ENCODE measurements around the gene MBOAT7. TPM values are rescaled to one million over a fixed set of nuclear protein-coding genes. Genes with fewer than 3 reads are reported as not detected.
"Not testable (repeated sequence)": the region's sequence is repeated elsewhere in the genome, so short reads cannot be mapped to it uniquely, and the experiment has no call there.

The MBOAT7 gene
- total and polyA plus RNA-seq, 2 experiments from 2014 or later = 109 to 133 TPM

DNA sequence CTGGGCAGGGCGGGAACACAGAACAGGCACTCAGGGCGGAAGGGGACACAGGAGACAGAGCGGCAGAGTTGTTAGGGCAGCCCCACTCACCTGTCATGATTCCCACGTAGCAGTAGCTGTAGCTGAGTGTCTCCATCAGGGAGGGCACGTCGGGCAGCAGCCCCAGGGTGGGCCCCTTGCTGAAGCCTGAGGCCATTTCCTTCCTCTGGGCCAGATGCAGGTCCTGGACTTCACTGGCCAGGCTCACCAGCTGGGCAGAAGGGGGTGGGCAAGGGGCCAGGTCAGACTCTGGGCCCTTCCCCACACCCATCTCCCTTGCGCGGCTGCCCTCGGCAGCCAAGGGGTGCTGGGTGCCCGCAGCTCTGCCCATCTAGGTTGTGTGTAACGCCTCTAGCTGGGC is 5.9 kb downstream of the MBOAT7 start:
- TF ChIP-seq EZH2 (IDR thresholded peaks at IDR 0.05; ENCODE audit: insufficient read depth, poor library complexity, severe bottlenecking) (no peak), EZH2phosphoT487 (IDR thresholded peaks at IDR 0.05; ENCODE audit: insufficient read depth, low read depth) (no peak)
- no peak overlapping the region for H3K4me3 ChIP-seq
- DNase-seq = no peak
- in situ Hi-C loops (cut with MboI) = no loop called here
- no peak overlapping the region for H3K4me2 ChIP-seq (ENCODE audit: unreplicated experiment)
- peaks cover 10% of the 10 kb centered on the region; the same call in 1 of the 2 replicates for H3K36me3 ChIP-seq (ENCODE audit: low read depth)
- H3K79me2 ChIP-seq (ENCODE audit: insufficient read depth) = peaks cover 34% of the 10 kb centered on the region
- no peaks in the 10 kb centered on the region; the same call in 1 of the 2 replicates for H3F3A ChIP-seq (ENCODE audit: insufficient read depth)
- no peak overlapping the region for H3K9ac ChIP-seq
- H4K20me1 ChIP-seq (ENCODE audit: insufficient read depth) = no peaks in the 10 kb centered on the region
- H3K9me2 ChIP-seq (ENCODE audit: insufficient read depth) = no peaks in the 10 kb centered on the region
- H2AFZ ChIP-seq = no peak overlapping the region
- no peak overlapping the region for H3K27ac ChIP-seq
- no peaks in the 10 kb centered on the region for H3K27me3 ChIP-seq (replicated peaks; ENCODE audit: insufficient read depth)
- 0 out of 2 replicates have a peak, but pooled peaks cover 3% of the 10 kb centered on the region for H3K4me1 ChIP-seq (ENCODE audit: insufficient read depth)
- WGBS, 2 experiments (ENCODE audit: low coverage in 1 of 2, low lambda C conversion rate in 2 of 2, missing lambda C conversion rate in 2 of 2) = 89 to 93% methylated on average over 9 to 10 of the region's 11 CpGs
- no peaks in the 10 kb centered on the region for H3K9me3 ChIP-seq (ENCODE audit: low read depth)

DNA sequence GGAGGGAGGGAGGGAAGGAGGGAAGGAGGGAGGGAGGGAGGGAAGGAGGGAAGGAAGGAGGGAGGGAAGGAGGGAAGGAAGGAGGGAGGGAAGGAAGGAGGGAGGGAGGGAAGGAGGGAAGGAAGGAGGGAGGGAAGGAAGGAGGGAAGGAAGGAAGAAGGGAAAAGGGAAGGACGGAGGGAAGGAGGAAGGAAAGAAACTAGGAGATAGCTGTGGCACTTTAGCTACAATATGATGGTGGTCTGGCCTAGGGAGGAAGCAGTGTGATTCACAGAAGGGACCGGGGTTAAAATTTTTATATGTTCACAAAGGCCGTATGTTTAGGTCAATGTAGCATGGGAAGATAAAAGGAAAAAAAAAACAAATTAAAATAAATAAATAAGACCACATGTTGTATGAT is 7.5 kb downstream of the MBOAT7 start:
- H3F3A ChIP-seq (ENCODE audit: insufficient read depth) = not testable (repeated sequence)

DNA sequence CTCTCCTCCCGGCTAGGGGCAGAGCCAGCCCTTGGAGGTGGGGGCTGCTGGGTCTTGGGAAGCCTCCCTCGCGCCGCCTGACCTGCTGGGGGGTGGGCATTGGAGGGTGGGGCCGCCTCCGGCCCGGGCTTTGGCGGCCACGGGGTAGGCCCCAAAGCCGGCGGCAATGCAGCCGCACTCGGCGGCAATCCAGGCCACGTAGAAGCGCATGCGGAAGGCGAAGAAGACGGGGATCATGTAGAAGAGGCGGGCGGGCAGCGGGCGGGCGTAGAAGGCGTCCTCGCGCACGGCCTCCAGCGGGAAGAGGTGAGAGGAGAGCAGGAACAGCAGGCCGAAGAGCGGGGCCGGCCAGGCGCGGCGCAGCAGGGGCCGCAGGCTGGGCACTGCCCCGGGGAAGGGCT is 8.7 kb downstream of the MBOAT7 start:
- TF ChIP-seq EZH2 (IDR thresholded peaks at IDR 0.05; ENCODE audit: insufficient read depth, poor library complexity, severe bottlenecking) (no peak), EZH2phosphoT487 (IDR thresholded peaks at IDR 0.05; ENCODE audit: insufficient read depth, low read depth) (no peak)
- in situ Hi-C loops (cut with MboI) = no loop called here
- no peak for DNase-seq
- no peak overlapping the region for H3K27ac ChIP-seq
- peaks cover 16% of the 10 kb centered on the region; the same call in 1 of the 2 replicates for H3K36me3 ChIP-seq (ENCODE audit: low read depth)
- WGBS, 2 experiments (ENCODE audit: low coverage in 1 of 2, low lambda C conversion rate in 2 of 2, missing lambda C conversion rate in 2 of 2) = 93 to 95% methylated on average over 25 to 37 of the region's 37 CpGs
- H3K9me2 ChIP-seq (ENCODE audit: insufficient read depth) = no peaks in the 10 kb centered on the region
- no peak overlapping the region for H2AFZ ChIP-seq
- no peaks in the 10 kb centered on the region for H3K9me3 ChIP-seq (ENCODE audit: low read depth)
- 0 out of 2 replicates have a peak, but pooled peaks cover 8% of the 10 kb centered on the region for H3K79me2 ChIP-seq (ENCODE audit: insufficient read depth)
- no peaks in the 10 kb centered on the region; the same call in 1 of the 2 replicates for H3F3A ChIP-seq (ENCODE audit: insufficient read depth)
- no peak overlapping the region for H3K9ac ChIP-seq
- H4K20me1 ChIP-seq (ENCODE audit: insufficient read depth) = no peaks in the 10 kb centered on the region
- H3K4me3 ChIP-seq = no peak overlapping the region
- H3K4me1 ChIP-seq (ENCODE audit: insufficient read depth) = no peaks in the 10 kb centered on the region
- no peaks in the 10 kb centered on the region for H3K27me3 ChIP-seq (replicated peaks; ENCODE audit: insufficient read depth)
- no peak overlapping the region for H3K4me2 ChIP-seq (ENCODE audit: unreplicated experiment)

More for the DNA sequence above, 7.5 kb downstream of the MBOAT7 start:
- H4K20me1 ChIP-seq (ENCODE audit: insufficient read depth); H3K27me3 ChIP-seq (replicated peaks; ENCODE audit: insufficient read depth); H3K9me3 ChIP-seq (ENCODE audit: low read depth); H3K27ac ChIP-seq; H3K4me1 ChIP-seq (ENCODE audit: insufficient read depth); H3K9ac ChIP-seq; H3K9me2 ChIP-seq (ENCODE audit: insufficient read depth); H2AFZ ChIP-seq; DNase-seq; H3K4me2 ChIP-seq (ENCODE audit: unreplicated experiment); H3K4me3 ChIP-seq; in situ Hi-C loops (cut with MboI): not testable (repeated sequence)
- 94 to 96% methylated on average over 3 of the region's 3 CpGs for WGBS, 2 experiments (ENCODE audit: low coverage in 1 of 2, low lambda C conversion rate in 2 of 2, missing lambda C conversion rate in 2 of 2)
- Histone ChIP-seq H3K79me2 (ENCODE audit: insufficient read depth) (peaks cover 19% of the 10 kb centered on the region), H3K36me3 (ENCODE audit: low read depth) (peaks cover 16% of the 10 kb centered on the region; the same call in 1 of the 2 replicates)

DNA sequence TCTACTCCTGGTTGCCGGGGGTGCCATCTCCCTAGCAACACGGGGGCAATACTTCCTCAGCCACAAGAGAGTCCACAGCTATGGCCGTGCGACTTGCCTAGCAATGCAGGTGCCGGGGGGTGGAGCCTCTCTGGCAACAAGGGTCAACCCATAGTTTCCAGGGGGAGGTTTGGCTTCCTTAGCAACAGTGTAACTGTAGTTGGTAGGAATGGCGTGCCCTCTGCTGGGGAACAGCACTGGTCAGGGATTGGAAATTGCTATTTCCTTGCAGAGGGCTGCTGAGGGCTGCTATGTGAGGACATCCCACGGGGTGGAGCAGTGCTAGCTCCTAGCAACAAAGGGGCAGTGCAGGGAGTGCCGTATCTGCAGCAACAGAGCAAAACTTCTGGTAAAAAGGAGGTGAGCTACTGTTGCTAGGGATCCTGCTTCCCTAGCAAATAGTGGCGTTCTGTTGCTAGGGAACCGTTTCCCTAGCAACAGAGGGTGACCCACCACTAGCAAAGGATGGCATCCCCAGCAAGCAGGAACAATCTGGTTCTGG is 9.4 kb downstream of the MBOAT7 start:
- H3K4me2 ChIP-seq (ENCODE audit: unreplicated experiment) = no peak overlapping the region
- DNase-seq = peak; percentile 39
- TF ChIP-seq EZH2phosphoT487 (IDR thresholded peaks at IDR 0.05; ENCODE audit: insufficient read depth, low read depth) = no peak
- TF ChIP-seq EZH2 (IDR thresholded peaks at IDR 0.05; ENCODE audit: insufficient read depth, poor library complexity, severe bottlenecking) = no peak
- H2AFZ ChIP-seq = no peak overlapping the region
- H3K27ac ChIP-seq = no peak overlapping the region
- peaks cover 16% of the 10 kb centered on the region; the same call in 1 of the 2 replicates for H3K36me3 ChIP-seq (ENCODE audit: low read depth)
- H3K9ac ChIP-seq = no peak overlapping the region
- WGBS, 2 experiments (ENCODE audit: low coverage in 1 of 2, low lambda C conversion rate in 2 of 2, missing lambda C conversion rate in 2 of 2) = 60 to 67% methylated on average over 10 of the region's 10 CpGs
- no peaks in the 10 kb centered on the region for H3K27me3 ChIP-seq (replicated peaks; ENCODE audit: insufficient read depth)
- no peaks in the 10 kb centered on the region for H4K20me1 ChIP-seq (ENCODE audit: insufficient read depth)
- H3K79me2 ChIP-seq (ENCODE audit: insufficient read depth) = 0 out of 2 replicates have a peak, but pooled peaks cover 1% of the 10 kb centered on the region
- in situ Hi-C loops (cut with MboI) = no loop called here
- H3F3A ChIP-seq (ENCODE audit: insufficient read depth) = no peaks in the 10 kb centered on the region; the same call in 1 of the 2 replicates
- no peaks in the 10 kb centered on the region for H3K4me1 ChIP-seq (ENCODE audit: insufficient read depth)
- H3K9me3 ChIP-seq (ENCODE audit: low read depth) = no peaks in the 10 kb centered on the region
- H3K4me3 ChIP-seq = no peak overlapping the region
- no peaks in the 10 kb centered on the region for H3K9me2 ChIP-seq (ENCODE audit: insufficient read depth)

Data from GM23248 (cell line).